GM13977 (cell line): ENCODE data around the gene PTPN18.

ENCODE experiments used
- DNase-seq: peaks from one replicate; pipeline ENCODE4 v3.0.0; 2012; ENCODE audit warnings: low spot score
- in situ Hi-C: fragments of 300-500 bp; cut with MboI; formaldehyde crosslinking; loops from one replicate; pipeline ENCODE4 v1.12.0; 2022; ENCODE audit warnings: low sequenced_read_pairs, low pct_unique_long_range_greater_than_20kb, mixed read lengths, inconsistent platforms; ENCODE audit not compliant: unreplicated experiment
- TF ChIP-seq, protein P1 (sequence below): IDR thresholded peaks from 2 replicates; pipeline ENCODE4 v1.5.1; 2012; ENCODE audit warnings: mild to moderate bottlenecking, control low read depth; ENCODE audit not compliant: insufficient read depth; ENCODE audit errors: extremely low read depth, missing control alignments

Gene PTPN18

DNA sequence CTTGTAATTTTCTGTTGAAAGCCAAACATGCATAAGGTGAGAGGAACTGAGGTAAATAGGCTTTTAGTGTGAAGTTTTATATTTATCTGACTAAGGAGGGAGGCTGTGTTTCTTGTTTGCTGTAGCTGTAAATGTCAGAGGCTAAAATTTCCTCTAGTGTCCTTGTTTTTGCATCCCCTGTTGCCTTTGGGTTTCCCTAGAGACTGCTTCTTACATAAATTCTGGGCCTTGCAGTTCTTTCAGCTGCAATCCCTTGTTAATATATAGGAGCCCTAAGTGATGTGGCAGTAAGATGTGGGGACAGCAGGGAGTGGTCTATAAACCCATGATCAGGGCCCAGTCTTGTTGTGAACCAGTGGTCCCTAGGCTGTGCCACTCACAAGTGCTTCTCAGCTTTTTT lies 20.6 kb upstream of the PTPN18 start:
- DNase-seq: no peak
- in situ Hi-C loops: no loop called here
- TF ChIP-seq, protein P1, sequence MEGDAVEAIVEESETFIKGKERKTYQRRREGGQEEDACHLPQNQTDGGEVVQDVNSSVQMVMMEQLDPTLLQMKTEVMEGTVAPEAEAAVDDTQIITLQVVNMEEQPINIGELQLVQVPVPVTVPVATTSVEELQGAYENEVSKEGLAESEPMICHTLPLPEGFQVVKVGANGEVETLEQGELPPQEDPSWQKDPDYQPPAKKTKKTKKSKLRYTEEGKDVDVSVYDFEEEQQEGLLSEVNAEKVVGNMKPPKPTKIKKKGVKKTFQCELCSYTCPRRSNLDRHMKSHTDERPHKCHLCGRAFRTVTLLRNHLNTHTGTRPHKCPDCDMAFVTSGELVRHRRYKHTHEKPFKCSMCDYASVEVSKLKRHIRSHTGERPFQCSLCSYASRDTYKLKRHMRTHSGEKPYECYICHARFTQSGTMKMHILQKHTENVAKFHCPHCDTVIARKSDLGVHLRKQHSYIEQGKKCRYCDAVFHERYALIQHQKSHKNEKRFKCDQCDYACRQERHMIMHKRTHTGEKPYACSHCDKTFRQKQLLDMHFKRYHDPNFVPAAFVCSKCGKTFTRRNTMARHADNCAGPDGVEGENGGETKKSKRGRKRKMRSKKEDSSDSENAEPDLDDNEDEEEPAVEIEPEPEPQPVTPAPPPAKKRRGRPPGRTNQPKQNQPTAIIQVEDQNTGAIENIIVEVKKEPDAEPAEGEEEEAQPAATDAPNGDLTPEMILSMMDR: no peak

GRCh38 chr2:130336150-130336876 lies 19.5 kb upstream of the PTPN18 start:
- in situ Hi-C loops: no loop called here
- no peak for DNase-seq
- TF ChIP-seq, protein P1: no peak

DNA sequence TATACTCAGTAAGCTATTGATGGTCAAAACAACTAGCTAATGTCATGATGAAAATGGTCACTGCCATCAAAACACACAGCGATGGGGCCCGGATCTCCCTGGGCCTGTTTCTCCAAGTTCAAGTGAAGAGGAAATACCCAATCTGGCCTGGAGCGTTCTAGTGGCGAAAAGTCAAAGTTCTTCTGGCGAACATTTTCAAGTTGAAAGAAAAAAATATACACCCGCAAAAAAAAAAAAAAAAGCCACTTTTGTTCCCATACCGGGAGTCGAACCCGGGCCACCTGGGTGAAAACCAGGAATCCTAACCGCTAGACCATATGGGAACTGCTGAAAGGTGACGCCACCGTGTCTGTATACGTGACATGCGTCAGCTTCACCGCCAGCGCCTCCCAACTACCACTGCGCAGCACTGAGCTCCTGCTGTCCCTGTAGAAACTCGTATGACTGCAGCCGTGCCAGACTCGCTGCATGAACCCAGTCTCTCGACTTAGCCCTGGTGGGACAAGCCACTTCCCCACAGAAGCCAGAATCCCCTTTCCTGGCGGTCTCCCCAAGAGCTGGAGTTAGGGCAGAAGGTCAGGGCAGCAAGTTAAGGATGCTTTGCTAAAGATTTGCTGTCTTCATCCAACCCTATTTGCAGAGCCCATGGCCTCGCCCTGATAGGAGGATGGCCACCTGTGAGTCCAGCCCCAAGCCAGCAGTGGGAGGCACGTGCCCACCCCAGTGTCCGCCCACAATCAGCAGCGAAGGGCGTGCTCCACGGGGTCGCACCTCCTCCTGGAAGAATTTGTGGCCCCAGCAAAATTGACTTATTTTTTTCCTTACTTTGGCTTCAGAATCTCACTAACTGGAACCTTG lies 18.8 kb upstream of the PTPN18 start:
- TF ChIP-seq, protein P1: no peak
- peak; percentile 72 for DNase-seq
- in situ Hi-C loops: no loop called here

DNA sequence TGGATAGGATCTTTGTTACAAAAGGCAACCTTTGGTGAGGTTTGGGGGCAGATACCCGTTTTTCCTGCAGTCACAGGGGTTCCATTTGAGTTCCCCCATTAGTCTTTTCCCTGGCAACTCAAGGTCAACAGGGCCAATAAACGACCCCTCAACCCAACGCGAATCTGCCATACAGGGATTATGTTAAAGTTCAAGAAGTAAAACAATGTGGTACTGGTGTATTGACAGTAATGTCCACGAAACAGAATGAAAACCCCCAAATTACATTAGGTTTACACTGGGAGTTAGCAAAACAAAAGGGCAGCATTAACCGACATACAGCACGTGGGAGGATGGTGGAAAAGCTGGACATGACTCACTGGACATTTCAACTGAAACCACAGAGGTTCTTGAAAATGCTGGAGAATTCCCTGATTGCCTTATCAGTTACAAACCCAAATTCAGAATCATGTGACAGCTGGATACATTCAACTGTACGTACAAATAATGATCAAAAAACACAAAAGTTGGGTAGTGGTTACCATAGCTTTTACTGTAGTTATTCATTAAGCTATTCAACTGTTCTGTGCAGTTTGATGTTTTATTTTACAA lies 18.0 kb upstream of the PTPN18 start:
- in situ Hi-C loops: no loop called here
- TF ChIP-seq, protein P1: no peak
- DNase-seq: no peak

GRCh38 chr2:130338793-130339345 lies 17.0 kb upstream of the PTPN18 start:
- TF ChIP-seq, protein P1: no peak
- in situ Hi-C loops: no loop called here
- no peak for DNase-seq

DNA sequence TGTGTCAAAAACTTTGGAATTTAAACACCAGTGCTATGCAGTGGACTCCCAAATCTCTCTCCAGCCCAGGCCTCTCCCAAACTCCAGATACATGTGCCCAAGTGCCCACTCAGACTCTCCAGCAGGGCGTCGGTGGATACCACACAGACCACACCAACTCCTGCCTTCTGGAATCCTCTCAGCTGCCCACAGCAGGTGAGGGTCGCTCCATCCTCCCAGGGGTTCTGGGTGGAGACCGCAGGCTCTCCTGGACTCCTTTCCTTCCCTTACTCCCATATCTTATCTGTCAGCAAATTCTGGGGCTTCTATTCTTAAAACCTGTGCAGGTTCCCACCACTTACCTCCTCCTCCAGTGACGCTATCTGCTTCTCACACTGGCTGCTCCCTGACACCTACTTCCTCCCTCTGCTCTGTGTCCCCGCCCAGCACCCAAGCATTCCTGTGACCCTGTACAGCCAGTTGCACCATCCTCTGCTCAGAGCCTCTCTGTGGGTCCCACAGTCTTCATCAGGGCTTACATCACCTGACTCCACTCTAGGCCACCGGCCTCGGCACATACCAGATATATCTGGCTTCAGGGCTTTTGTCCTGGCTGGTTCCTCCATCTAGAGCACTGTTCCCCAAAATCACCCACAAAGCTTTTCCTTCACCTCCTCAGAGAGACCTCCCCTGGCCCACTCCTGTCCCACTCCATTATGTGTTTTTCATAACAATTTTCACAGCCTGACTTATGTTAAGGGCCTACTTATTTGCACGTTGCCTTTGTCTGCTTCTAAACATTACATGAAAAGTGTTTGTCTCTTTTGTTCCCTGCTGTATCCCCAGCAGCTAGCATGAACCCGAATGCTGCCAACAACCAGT lies 15.7 kb upstream of the PTPN18 start:
- DNase-seq: no peak
- in situ Hi-C loops: no loop called here

More for the DNA sequence above, 15.7 kb upstream of the PTPN18 start:
- TF ChIP-seq, protein P1: no peak
